Measurements from ENCODE around the gene SKAP2.

Gene SKAP2

DNA sequence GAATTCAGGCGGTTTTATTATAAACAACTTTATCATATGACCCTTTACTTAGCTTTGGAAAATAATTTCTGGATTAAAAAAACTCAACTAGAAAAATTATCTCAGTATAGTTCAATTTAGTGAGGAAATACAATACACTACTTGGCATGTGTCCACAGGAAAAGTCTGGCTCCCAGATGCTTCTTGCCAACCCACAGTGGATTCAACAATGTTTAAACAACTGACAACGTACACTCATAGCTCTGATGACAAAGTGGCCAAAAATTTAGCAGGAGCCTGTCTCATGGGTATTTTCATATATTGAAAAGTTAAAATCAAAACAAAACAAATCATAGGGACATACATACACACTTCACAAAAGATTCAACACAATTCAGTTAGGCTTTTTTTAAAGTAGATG is 158.8 kb downstream of the SKAP2 start:
- peaks cover 9% of the 10 kb centered on the region for H3K4me1 ChIP-seq (ENCODE audit: control insufficient read depth, insufficient read depth, low read length)
- TF ChIP-seq ZNF202 (tag by site-specific recombination; IDR thresholded peaks at IDR 0.05; ENCODE audit: borderline replicate concordance): no peak
- 0 out of 2 replicates have a peak, but pooled peaks have one; percentile 6 for TF ChIP-seq SP7 (tag by site-specific recombination; IDR thresholded peaks at IDR 0.05)
- TF ChIP-seq ZBTB17 (tag by site-specific recombination; IDR thresholded peaks at IDR 0.05): 0 out of 2 replicates have a peak, but pooled peaks have one; percentile 29
- peak; percentile 32; the same call in 1 of the 2 replicates for TF ChIP-seq ZNF664 (tag by site-specific recombination; IDR thresholded peaks at IDR 0.05)
- 0 out of 2 replicates have a peak, but pooled peaks have one; percentile 25 for TF ChIP-seq SCRT2 (tag by site-specific recombination; IDR thresholded peaks at IDR 0.05)
- TF ChIP-seq, protein P1, sequence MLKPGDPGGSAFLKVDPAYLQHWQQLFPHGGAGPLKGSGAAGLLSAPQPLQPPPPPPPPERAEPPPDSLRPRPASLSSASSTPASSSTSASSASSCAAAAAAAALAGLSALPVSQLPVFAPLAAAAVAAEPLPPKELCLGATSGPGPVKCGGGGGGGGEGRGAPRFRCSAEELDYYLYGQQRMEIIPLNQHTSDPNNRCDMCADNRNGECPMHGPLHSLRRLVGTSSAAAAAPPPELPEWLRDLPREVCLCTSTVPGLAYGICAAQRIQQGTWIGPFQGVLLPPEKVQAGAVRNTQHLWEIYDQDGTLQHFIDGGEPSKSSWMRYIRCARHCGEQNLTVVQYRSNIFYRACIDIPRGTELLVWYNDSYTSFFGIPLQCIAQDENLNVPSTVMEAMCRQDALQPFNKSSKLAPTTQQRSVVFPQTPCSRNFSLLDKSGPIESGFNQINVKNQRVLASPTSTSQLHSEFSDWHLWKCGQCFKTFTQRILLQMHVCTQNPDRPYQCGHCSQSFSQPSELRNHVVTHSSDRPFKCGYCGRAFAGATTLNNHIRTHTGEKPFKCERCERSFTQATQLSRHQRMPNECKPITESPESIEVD (tag by site-specific recombination; IDR thresholded peaks at IDR 0.05): peak; percentile 87
- peak; percentile 40; the same call in 1 of the 2 replicates for TF ChIP-seq OSR2 (tag by site-specific recombination; IDR thresholded peaks at IDR 0.05)
- TF ChIP-seq ZFP69B (tag by site-specific recombination; IDR thresholded peaks at IDR 0.05): no peak
- 0 out of 2 replicates have a peak, but pooled peaks have one; percentile 25 for TF ChIP-seq ZNF600 (tag by site-specific recombination; IDR thresholded peaks at IDR 0.05)
- no peaks in the 10 kb centered on the region for H3K36me3 ChIP-seq (ENCODE audit: control insufficient read depth in 2 of 2, insufficient read depth in 1 of 2, low read length in 2 of 2)
- H3K9me3 ChIP-seq (ENCODE audit: control insufficient read depth, insufficient read depth, low read depth, low read length): no peaks in the 10 kb centered on the region
- POLR2A ChIA-PET: no interaction called here
- no peak overlapping the region for H3K4me3 ChIP-seq (ENCODE audit: low read depth, low read length)
- no peak overlapping the region for H3K27ac ChIP-seq (ENCODE audit: extremely low read depth, low read depth, low read length)
- CTCF ChIA-PET: interaction anchor here (1.0 kb wide), 1 partner anchor 39 kb away, joined by 5 read pairs; no protein-coding TSS in a partner anchor

DNA sequence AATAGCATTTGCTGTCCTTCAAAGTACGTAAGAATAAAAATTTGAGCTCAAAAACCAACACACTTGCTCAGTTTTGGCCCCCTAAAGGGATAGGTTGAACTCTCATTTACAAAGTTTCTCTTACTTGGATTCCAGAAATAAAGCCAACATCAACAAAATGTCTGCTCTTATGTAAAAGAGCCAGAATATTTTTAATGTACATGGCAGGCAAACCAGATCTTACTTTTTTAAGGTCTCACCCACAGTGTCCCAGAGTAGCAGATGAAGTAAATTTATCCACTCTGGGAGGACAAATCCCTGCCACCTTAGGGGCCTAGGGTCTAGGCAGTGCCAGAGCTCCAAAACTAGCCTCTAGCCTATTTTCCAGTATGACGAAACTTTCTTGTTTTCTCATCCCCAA is 159.6 kb downstream of the SKAP2 start:
- POLR2A ChIA-PET: no interaction called here
- no peak overlapping the region for H3K27ac ChIP-seq (ENCODE audit: extremely low read depth, low read depth, low read length)
- CTCF ChIA-PET: interaction anchor here (1.1 kb wide), 1 partner anchor 23 kb away, joined by 3 read pairs; no protein-coding TSS in a partner anchor
- H3K4me3 ChIP-seq (ENCODE audit: low read depth, low read length): no peak overlapping the region
- no peaks in the 10 kb centered on the region for H3K9me3 ChIP-seq (ENCODE audit: control insufficient read depth, insufficient read depth, low read depth, low read length)
- peaks cover 9% of the 10 kb centered on the region for H3K4me1 ChIP-seq (ENCODE audit: control insufficient read depth, insufficient read depth, low read length)
- TF ChIP-seq ZNF837 (tag by site-specific recombination; IDR thresholded peaks at IDR 0.05) (no peak), ZXDB (tag by site-specific recombination; IDR thresholded peaks at IDR 0.05) (no peak), ZNF510 (tag by site-specific recombination; IDR thresholded peaks at IDR 0.05; ENCODE audit: insufficient replicate concordance) (no peak), ZNF624 (tag by site-specific recombination; IDR thresholded peaks at IDR 0.05) (no peak), ZNF670 (tag by site-specific recombination; IDR thresholded peaks at IDR 0.05; ENCODE audit: low read depth) (no peak), FEZF1 (tag by site-specific recombination; IDR thresholded peaks at IDR 0.05) (no peak), ZFP3 (tag by site-specific recombination; IDR thresholded peaks at IDR 0.05; ENCODE audit: low read depth) (no peak), OVOL3 (tag by site-specific recombination; IDR thresholded peaks at IDR 0.05) (no peak), ZNF473 (tag by site-specific recombination; IDR thresholded peaks at IDR 0.05) (no peak), OSR2 (tag by site-specific recombination; IDR thresholded peaks at IDR 0.05) (no peak), ZNF175 (tag by site-specific recombination; IDR thresholded peaks at IDR 0.05) (no peak)
- TF ChIP-seq, protein P2, sequence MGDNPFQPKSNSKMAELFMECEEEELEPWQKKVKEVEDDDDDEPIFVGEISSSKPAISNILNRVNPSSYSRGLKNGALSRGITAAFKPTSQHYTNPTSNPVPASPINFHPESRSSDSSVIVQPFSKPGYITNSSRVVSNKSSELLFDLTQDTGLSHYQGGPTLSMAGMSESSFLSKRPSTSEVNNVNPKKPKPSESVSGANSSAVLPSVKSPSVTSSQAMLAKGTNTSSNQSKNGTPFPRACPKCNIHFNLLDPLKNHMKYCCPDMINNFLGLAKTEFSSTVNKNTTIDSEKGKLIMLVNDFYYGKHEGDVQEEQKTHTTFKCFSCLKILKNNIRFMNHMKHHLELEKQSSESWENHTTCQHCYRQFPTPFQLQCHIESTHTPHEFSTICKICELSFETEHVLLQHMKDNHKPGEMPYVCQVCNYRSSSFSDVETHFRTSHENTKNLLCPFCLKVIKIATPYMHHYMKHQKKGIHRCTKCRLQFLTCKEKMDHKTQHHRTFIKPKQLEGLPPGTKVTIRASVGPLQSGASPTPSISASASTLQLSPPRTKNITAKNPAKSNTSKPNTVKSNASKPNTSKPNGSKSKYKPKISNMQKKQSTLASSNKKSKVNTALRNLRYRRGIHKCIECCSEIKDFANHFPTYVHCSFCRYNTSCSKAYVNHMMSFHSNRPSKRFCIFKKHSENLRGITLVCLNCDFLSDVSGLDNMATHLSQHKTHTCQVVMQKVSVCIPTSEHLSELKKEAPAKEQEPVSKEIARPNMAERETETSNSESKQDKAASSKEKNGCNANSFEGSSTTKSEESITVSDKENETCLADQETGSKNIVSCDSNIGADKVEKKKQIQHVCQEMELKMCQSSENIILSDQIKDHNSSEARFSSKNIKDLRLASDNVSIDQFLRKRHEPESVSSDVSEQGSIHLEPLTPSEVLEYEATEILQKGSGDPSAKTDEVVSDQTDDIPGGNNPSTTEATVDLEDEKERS (tag by site-specific recombination; IDR thresholded peaks at IDR 0.05): no peak
- TF ChIP-seq, protein P3, sequence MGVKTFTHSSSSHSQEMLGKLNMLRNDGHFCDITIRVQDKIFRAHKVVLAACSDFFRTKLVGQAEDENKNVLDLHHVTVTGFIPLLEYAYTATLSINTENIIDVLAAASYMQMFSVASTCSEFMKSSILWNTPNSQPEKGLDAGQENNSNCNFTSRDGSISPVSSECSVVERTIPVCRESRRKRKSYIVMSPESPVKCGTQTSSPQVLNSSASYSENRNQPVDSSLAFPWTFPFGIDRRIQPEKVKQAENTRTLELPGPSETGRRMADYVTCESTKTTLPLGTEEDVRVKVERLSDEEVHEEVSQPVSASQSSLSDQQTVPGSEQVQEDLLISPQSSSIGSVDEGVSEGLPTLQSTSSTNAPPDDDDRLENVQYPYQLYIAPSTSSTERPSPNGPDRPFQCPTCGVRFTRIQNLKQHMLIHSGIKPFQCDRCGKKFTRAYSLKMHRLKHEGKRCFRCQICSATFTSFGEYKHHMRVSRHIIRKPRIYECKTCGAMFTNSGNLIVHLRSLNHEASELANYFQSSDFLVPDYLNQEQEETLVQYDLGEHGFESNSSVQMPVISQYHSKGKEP (tag by site-specific recombination; IDR thresholded peaks at IDR 0.05): no peak
- TF ChIP-seq, protein P4, sequence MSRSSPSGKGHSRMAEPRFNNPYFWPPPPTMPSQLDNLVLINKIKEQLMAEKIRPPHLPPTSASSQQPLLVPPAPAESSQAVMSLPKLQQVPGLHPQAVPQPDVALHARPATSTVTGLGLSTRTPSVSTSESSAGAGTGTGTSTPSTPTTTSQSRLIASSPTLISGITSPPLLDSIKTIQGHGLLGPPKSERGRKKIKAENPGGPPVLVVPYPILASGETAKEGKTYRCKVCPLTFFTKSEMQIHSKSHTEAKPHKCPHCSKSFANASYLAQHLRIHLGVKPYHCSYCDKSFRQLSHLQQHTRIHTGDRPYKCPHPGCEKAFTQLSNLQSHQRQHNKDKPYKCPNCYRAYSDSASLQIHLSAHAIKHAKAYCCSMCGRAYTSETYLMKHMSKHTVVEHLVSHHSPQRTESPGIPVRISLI (tag by site-specific recombination; IDR thresholded peaks at IDR 0.05): no peak
- TF ChIP-seq, protein P5, sequence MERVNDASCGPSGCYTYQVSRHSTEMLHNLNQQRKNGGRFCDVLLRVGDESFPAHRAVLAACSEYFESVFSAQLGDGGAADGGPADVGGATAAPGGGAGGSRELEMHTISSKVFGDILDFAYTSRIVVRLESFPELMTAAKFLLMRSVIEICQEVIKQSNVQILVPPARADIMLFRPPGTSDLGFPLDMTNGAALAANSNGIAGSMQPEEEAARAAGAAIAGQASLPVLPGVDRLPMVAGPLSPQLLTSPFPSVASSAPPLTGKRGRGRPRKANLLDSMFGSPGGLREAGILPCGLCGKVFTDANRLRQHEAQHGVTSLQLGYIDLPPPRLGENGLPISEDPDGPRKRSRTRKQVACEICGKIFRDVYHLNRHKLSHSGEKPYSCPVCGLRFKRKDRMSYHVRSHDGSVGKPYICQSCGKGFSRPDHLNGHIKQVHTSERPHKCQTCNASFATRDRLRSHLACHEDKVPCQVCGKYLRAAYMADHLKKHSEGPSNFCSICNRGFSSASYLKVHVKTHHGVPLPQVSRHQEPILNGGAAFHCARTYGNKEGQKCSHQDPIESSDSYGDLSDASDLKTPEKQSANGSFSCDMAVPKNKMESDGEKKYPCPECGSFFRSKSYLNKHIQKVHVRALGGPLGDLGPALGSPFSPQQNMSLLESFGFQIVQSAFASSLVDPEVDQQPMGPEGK (tag by site-specific recombination; IDR thresholded peaks at IDR 0.05): no peak
- no peaks in the 10 kb centered on the region for H3K36me3 ChIP-seq (ENCODE audit: control insufficient read depth in 2 of 2, insufficient read depth in 1 of 2, low read length in 2 of 2)
